HepG2 (cell line): ENCODE results near the gene SAXO1. TPM values are rescaled to one million over a fixed set of nuclear protein-coding genes. Genes with fewer than 3 reads are reported as not detected.

Source experiments
- ATAC-seq: fragments of 200-7000 bp; cut with Tn5 transposase; 3 replicates; pipeline ENCODE4 v1.9.1; 2020; ENCODE audit warnings: mild to moderate bottlenecking, moderate library complexity
- BruUV-seq: library from RNA; stranded (reverse); fragments of 400-500 nt; replicated peaks from 2 replicates; lab custom pipeline; 2021; lab: Mats Ljungman, UMichigan
- CTCF ChIA-PET: fragments of 300-600 bp; formaldehyde crosslinking; extraction: SDS; loops from one replicate; lab custom pipeline; 2021; ENCODE audit warnings: low total read pairs, inconsistent platforms, low intra/inter-chr PET ratio; lab: Yijun Ruan, JAX
- POLR2A ChIA-PET: fragments of 350-600 bp; sonication (Branson Sonifier 250); formaldehyde crosslinking; loops from one replicate; lab custom pipeline; 2020; ENCODE audit warnings: antibody characterized with exemption, inconsistent platforms; lab: Yijun Ruan, JAX
- DNase-seq: peaks from one replicate; pipeline ENCODE4 v3.0.0-alpha.2; 2015; ENCODE audit warnings: low spot score
- FAIRE-seq: peaks from 3 replicates; lab custom pipeline; 2011; peaks lifted over from hg19 to GRCh38; lab: Jason Lieb, UNC
- H2AFZ ChIP-seq: one replicate; pipeline ENCODE4 v1.6.1; 2011; ENCODE audit warnings: low read length, inconsistent platforms
- H3K27ac ChIP-seq: fragments of 300-600 bp; 3 replicates; pipeline ENCODE4 v1.8.0; 2011; ENCODE audit warnings: mixed run types, mild to moderate bottlenecking, mixed read lengths, low read length, inconsistent platforms; ENCODE audit not compliant: insufficient read depth; ENCODE audit errors: extremely low read length
- H3K27me3 ChIP-seq, 2 experiments: fragments of 200-600 bp in 1 of 2; 2 replicates in 1 of 2; 3 replicates in 1 of 2; pipeline versions ENCODE4 v1.6.0 to v1.8.0; 2011; ENCODE audit warnings: low read length in 2 of 2, mild to moderate bottlenecking in 2 of 2, moderate library complexity in 2 of 2, inconsistent platforms in 1 of 2; ENCODE audit not compliant: insufficient read depth in 2 of 2, control insufficient read depth in 1 of 2
- H3K36me3 ChIP-seq, 2 experiments: fragments of 200-600 bp in 1 of 2; replicated peaks in 1 of 2; 2 replicates in 1 of 2; 3 replicates in 1 of 2; pipeline versions ENCODE4 v1.5.1 to v1.8.0; 2011; ENCODE audit warnings: low read length in 2 of 2, inconsistent platforms in 1 of 2; ENCODE audit not compliant: insufficient read depth in 2 of 2, control insufficient read depth in 1 of 2
- H3K4me1 ChIP-seq: 2 replicates; pipeline ENCODE4 v1.5.1; 2012; ENCODE audit warnings: low read length, inconsistent platforms; ENCODE audit not compliant: insufficient read depth
- H3K4me2 ChIP-seq: 2 replicates; pipeline ENCODE4 v1.6.0; 2011; ENCODE audit warnings: low read depth, low read length, inconsistent platforms
- H3K4me3 ChIP-seq, 3 experiments: fragments of 200-600 bp in 1 of 3; sonication (generic), shearing (Covaris generic) in 1 of 3; replicated peaks in 1 of 3; 2 replicates each; pipeline ENCODE4 v1.5.1; 2011 to 2016; ENCODE audit warnings: low read length in 3 of 3, inconsistent platforms in 2 of 3, low read depth in 2 of 3, mild to moderate bottlenecking in 2 of 3, control low read depth in 1 of 3, mixed read lengths in 1 of 3; ENCODE audit not compliant: insufficient read depth in 1 of 3
- H3K79me2 ChIP-seq: one replicate; pipeline ENCODE4 v1.6.1; 2011; ENCODE audit warnings: low read length, inconsistent platforms; ENCODE audit not compliant: insufficient read depth
- H3K9ac ChIP-seq: 2 replicates; pipeline ENCODE4 v1.6.0; 2011; ENCODE audit warnings: mild to moderate bottlenecking, low read depth, low read length, inconsistent platforms; ENCODE audit not compliant: insufficient read depth
- H3K9me3 ChIP-seq: 2 replicates; pipeline ENCODE4 v1.5.1; 2012; ENCODE audit warnings: mild to moderate bottlenecking, low read length
- H4K20me1 ChIP-seq: 2 replicates; pipeline ENCODE4 v1.6.0; 2011; ENCODE audit warnings: inconsistent platforms, mild to moderate bottlenecking, low read length, moderate library complexity; ENCODE audit not compliant: insufficient read depth
- ATF5 ChIP-seq: sonication (generic); formaldehyde crosslinking; IDR thresholded peaks from 2 replicates; pipeline ENCODE4 v1.4.0; 2020; ENCODE audit warnings: mild to moderate bottlenecking, low read depth, missing genetic modification reagents
- GATAD2A ChIP-seq: IDR thresholded peaks from 2 replicates; pipeline ENCODE4 v1.6.1; 2016
- WGBS: methylation state at CpG from one replicate; pipeline ENCODE4 v1.1.6; 2017; ENCODE audit warnings: low lambda C conversion rate; 5-methylcytosine and 5-hydroxymethylcytosine counted together
- in situ Hi-C: cut with HindIII; loops from 2 replicates; pipeline ENCODE4 v1.10.0; 2017; ENCODE audit warnings: low pct_unique_long_range_greater_than_20kb; ENCODE audit not compliant: extremely low pct_ligation_motif_present
- intact Hi-C: fragments of 100-400 bp; cut with micrococcal nuclease; formaldehyde crosslinking; loops from one replicate; pipeline ENCODE4 v1.10.0; 2022; ENCODE audit not compliant: unreplicated experiment
- polyA plus RNA-seq, 8 experiments: library from polyadenylated mRNA; depleted of rRNA in 3 of 8; stranded (reverse) in 7 of 8; unstranded in 1 of 8; fragments of >200 nt; fragmentation: Illumina TruSeq in 4 of 8; extraction: Trizol in 4 of 8; gene quantifications; 2 replicates each; pipeline versions ENCODE4 v1.2.1 to v1.2.3, GENCODE V29; 2011 to 2016; ENCODE audit warnings: low read depth in 4 of 8, missing spikeins in 1 of 8, mixed read lengths in 1 of 8; ENCODE audit not compliant: insufficient read depth in 1 of 8
- total RNA-seq, 5 experiments: library from RNA; depleted of rRNA; stranded (reverse); fragments of >200 nt; fragmentation: Illumina TruSeq; extraction: Trizol; gene quantifications; 2 replicates each; pipeline ENCODE4 v1.2.3, GENCODE V29; 2016; ENCODE audit warnings: low read depth in 1 of 5
- TF ChIP-seq, protein P1 (sequence below): sonication (generic); formaldehyde crosslinking; IDR thresholded peaks from 2 replicates; pipeline ENCODE4 v1.5.0; 2020; ENCODE audit warnings: mild to moderate bottlenecking, missing genetic modification reagents, borderline replicate concordance

The SAXO1 gene
- total and polyA plus RNA-seq, 2 of the 13 experiments (the other 11 are each of a cell fraction or from before 2014, with no cell fraction given), result not detected

- WGBS, result 40% methylated on average over 14 of the region's 15 CpGs
- Histone ChIP-seq H3K4me3 (no peak overlapping the region), H3K36me3 (no peaks in the 10 kb centered on the region), H3K4me2 (no peak overlapping the region), H2AFZ (no peak overlapping the region), H4K20me1 (no peaks in the 10 kb centered on the region), H3K79me2 (no peaks in the 10 kb centered on the region), H3K27me3 (peaks cover 0 to 26% of the 10 kb centered on the region in 2 experiments; a peak in 3 of 5 replicates)
- DNase-seq (no peak), FAIRE-seq (no peak)
- CTCF ChIA-PET, result no interaction called here
- BruUV-seq, result no TSS peak
- in situ Hi-C loops (no loop called here), intact Hi-C loops (no loop called here)
- POLR2A ChIA-PET, result no interaction called here
- no peak for TF ChIP-seq GATAD2A
- TF ChIP-seq, all 625 proteins: peak for 0
- no peak for ATAC-seq
- Histone ChIP-seq H3K4me1 (peaks cover 8% of the 10 kb centered on the region; the same call in 1 of the 2 replicates), H3K9me3 (no peaks in the 10 kb centered on the region), H3K9ac (no peak overlapping the region), H3K27ac (no peak overlapping the region)
Observed at GRCh38 chr9:18907927-18908625, 124.9 kb downstream of the SAXO1 start.

GRCh38 chr9:18906656-18907395 lies 126.2 kb downstream of the SAXO1 start:
- ChIA-PET POLR2A (no interaction called here), CTCF (no interaction called here)
- Histone ChIP-seq H3K36me3 (no peaks in the 10 kb centered on the region), H3K79me2 (no peaks in the 10 kb centered on the region), H4K20me1 (no peaks in the 10 kb centered on the region), H3K9me3 (no peaks in the 10 kb centered on the region), H3K4me3 (no peak overlapping the region), H3K27me3 (peaks cover 0 to 23% of the 10 kb centered on the region in 2 experiments; a peak in 3 of 5 replicates), H3K27ac (no peak overlapping the region), H2AFZ (no peak overlapping the region), H3K4me1 (peaks cover 8% of the 10 kb centered on the region; the same call in 1 of the 2 replicates), H3K4me2 (no peak overlapping the region), H3K9ac (no peak overlapping the region)
- no peak for FAIRE-seq
- no TSS peak for BruUV-seq
- intact Hi-C loops (no loop called here), in situ Hi-C loops (no loop called here)
- no peak; the same call in 2 of the 3 replicates for ATAC-seq
- TF ChIP-seq, protein P1, sequence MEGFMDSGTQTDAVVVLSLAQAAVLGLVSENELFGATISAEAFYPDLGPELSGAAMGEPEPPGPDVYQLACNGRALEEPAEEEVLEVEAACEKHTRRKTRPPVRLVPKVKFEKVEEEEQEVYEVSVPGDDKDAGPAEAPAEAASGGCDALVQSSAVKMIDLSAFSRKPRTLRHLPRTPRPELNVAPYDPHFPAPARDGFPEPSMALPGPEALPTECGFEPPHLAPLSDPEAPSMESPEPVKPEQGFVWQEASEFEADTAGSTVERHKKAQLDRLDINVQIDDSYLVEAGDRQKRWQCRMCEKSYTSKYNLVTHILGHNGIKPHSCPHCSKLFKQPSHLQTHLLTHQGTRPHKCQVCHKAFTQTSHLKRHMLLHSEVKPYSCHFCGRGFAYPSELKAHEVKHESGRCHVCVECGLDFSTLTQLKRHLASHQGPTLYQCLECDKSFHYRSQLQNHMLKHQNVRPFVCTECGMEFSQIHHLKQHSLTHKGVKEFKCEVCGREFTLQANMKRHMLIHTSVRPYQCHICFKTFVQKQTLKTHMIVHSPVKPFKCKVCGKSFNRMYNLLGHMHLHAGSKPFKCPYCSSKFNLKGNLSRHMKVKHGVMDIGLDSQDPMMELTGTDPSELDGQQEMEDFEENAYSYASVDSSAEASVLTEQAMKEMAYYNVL, result no peak
- no peak for TF ChIP-seq ATF5 (CRISPR knock-in tag)
- WGBS, result 57% methylated on average over 6 of the region's 9 CpGs
- DNase-seq, result no peak
